ENCODE data around the gene FSIP1. TPM values are rescaled to one million over a fixed set of nuclear protein-coding genes. Genes with fewer than 3 reads are reported as not detected.

The FSIP1 gene
- total RNA-seq, 1 donor from 2014 or later, result not detected

DNA sequence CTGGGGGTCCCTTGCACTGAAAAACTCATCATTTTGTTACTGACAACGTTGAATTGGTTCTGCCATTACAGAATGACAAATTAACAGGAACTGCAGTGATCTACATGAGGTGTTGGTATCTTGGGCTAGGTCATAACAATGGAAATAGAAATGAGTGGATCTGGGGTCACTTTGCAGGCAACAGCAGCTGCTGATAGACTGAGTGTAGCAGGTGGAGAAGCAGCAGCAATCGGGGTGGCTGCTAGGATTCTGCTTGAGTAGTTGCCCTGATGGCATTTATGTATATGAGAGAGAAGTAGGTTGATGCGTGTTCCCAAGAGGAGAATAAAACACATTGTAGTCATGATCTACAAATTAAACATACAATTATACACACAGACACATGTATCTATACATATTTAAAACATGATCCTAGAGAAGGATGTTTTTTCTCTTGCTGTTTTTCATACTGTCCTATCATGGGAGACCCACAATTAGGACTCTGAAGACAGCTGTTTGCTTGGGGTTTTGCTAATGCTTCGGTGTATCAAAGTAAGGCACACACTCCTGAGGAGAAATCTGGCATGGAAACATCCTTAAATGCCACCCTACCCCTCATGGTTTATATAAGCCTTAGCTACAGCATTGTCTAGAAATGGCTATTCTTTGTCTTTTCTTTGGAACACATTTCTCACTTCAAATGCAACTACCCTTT, 217.5 kb downstream of the FSIP1 start:
- TF ChIP-seq, protein P1, sequence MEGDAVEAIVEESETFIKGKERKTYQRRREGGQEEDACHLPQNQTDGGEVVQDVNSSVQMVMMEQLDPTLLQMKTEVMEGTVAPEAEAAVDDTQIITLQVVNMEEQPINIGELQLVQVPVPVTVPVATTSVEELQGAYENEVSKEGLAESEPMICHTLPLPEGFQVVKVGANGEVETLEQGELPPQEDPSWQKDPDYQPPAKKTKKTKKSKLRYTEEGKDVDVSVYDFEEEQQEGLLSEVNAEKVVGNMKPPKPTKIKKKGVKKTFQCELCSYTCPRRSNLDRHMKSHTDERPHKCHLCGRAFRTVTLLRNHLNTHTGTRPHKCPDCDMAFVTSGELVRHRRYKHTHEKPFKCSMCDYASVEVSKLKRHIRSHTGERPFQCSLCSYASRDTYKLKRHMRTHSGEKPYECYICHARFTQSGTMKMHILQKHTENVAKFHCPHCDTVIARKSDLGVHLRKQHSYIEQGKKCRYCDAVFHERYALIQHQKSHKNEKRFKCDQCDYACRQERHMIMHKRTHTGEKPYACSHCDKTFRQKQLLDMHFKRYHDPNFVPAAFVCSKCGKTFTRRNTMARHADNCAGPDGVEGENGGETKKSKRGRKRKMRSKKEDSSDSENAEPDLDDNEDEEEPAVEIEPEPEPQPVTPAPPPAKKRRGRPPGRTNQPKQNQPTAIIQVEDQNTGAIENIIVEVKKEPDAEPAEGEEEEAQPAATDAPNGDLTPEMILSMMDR (IDR thresholded peaks at IDR 0.05), result no peak
- no peaks in the 10 kb centered on the region for H3K36me3 ChIP-seq
- H3K4me1 ChIP-seq, result no peaks in the 10 kb centered on the region
- no peaks in the 10 kb centered on the region for H3K9me3 ChIP-seq
- no peak overlapping the region for H3K27ac ChIP-seq
- intact Hi-C loops (cut with DNase I), result no loop called here
- H3K27me3 ChIP-seq, result no peaks in the 10 kb centered on the region
- DNase-seq (ENCODE audit: low spot score in 2 of 2), result no peak
- H3K4me3 ChIP-seq, result no peak overlapping the region

DNA sequence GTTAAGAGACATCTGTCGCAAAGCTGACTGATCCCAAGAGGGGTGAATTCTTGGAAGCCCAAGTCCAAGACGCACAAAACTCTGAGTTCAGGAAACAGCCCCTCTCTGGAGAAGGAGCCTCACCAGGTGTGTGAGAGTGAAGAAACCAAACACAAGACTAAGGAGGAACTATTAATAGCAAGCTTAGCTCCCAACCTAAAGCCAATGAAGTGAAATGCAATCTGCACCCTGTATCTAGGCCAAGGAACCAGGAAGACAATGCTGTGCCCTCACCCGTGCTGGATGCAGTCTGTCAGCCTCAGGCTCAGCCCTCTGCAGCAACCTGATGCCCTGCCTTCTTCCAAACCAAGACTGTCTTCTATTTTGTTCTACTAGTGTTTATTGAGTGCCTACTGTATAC, 224.2 kb downstream of the FSIP1 start:
- no peaks in the 10 kb centered on the region for H3K36me3 ChIP-seq
- intact Hi-C loops (cut with DNase I), result no loop called here
- H3K4me1 ChIP-seq, result no peaks in the 10 kb centered on the region
- H3K27me3 ChIP-seq, result no peaks in the 10 kb centered on the region
- TF ChIP-seq, protein P1 (IDR thresholded peaks at IDR 0.05), result no peak
- H3K27ac ChIP-seq, result no peak overlapping the region
- no peaks in the 10 kb centered on the region for H3K9me3 ChIP-seq
- no peak for DNase-seq (ENCODE audit: low spot score in 2 of 2)
- no peak overlapping the region for H3K4me3 ChIP-seq

DNA sequence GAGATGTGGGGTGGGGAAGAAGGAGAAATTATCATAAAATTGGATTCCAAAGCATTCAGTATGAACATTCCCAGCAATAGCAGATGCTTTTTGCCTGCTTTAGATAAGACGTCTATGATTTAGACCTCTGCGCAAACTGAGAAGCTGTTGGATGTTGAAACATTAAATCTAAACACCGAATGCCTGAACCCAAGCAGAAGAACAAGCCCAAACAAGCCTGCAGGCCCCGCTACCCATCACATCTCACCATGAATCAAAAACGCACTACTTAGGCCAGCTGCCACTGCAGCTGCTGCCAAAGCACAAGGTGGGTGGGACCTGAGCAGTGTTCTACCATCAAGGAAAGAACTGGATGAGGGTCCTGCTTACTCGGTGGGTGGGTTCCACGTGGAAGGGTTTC, 226.2 kb downstream of the FSIP1 start:
- Histone ChIP-seq H3K27ac (no peak overlapping the region), H3K27me3 (no peaks in the 10 kb centered on the region), H3K36me3 (no peaks in the 10 kb centered on the region), H3K4me1 (no peaks in the 10 kb centered on the region), H3K4me3 (no peak overlapping the region), H3K9me3 (no peaks in the 10 kb centered on the region)
- no peak for DNase-seq (ENCODE audit: low spot score in 2 of 2)
- intact Hi-C loops (cut with DNase I), result no loop called here
- TF ChIP-seq, protein P1 (IDR thresholded peaks at IDR 0.05), result no peak

DNA sequence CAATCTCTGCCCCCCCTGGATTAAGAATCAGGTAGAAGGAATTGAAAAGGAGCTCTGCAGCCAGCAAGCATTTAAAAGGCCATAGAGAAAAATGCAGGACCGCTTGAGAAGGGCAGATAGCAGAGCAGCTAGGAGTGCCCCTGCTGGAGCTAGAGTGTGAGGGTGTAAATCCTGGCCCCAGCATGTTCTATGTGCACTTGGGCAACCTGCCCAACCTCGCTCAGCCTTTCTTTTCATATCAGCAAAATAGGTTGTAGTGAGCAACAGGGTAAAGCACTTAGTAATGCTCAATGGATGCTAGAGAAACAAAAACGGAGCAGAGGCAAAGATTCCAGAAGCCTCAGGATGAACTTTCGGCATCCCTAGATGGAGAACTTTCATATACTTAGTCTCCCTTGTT, 226.8 kb downstream of the FSIP1 start:
- DNase-seq (ENCODE audit: low spot score in 2 of 2), result no peak
- intact Hi-C loops (cut with DNase I), result no loop called here
- H3K27ac ChIP-seq, result no peak overlapping the region
- no peaks in the 10 kb centered on the region for H3K4me1 ChIP-seq
- H3K27me3 ChIP-seq, result no peaks in the 10 kb centered on the region
- H3K36me3 ChIP-seq, result no peaks in the 10 kb centered on the region
- TF ChIP-seq, protein P1 (IDR thresholded peaks at IDR 0.05), result no peak
- no peak overlapping the region for H3K4me3 ChIP-seq
- no peaks in the 10 kb centered on the region for H3K9me3 ChIP-seq

DNA sequence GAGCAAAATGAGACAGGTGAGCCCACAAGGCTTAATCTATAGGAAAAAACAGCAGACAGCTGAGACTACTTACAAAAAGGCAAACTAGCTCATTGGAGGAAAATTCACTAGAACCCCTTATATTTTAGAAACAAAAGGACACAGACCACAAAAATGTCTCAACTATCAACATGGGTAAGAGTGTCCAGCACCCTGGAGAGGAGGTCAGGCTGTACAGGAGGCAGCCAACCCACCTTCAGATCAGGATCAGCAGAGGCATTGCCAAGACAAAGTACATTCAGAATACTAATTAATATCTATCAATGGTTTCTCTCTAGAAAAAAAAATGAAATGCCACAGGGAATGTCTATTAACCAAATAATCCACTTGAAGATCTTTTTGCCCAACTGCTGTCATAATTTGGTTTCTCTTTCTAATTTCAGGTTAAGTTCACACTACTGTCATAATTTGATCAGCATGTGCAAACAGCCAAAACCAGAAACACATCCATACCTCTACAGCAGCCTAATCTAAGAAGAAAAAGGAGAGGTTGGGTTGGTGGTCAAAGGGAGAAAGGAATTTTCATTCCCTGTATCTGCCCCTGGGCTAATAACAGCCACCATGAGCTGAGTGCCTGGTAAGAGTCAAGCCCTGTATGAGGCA, 227.8 kb downstream of the FSIP1 start:
- no peaks in the 10 kb centered on the region for H3K4me1 ChIP-seq
- intact Hi-C loops (cut with DNase I), result no loop called here
- no peak for DNase-seq (ENCODE audit: low spot score in 2 of 2)
- no peaks in the 10 kb centered on the region for H3K9me3 ChIP-seq
- H3K27me3 ChIP-seq, result no peaks in the 10 kb centered on the region
- TF ChIP-seq, protein P1 (IDR thresholded peaks at IDR 0.05), result no peak
- no peak overlapping the region for H3K4me3 ChIP-seq
- H3K27ac ChIP-seq, result no peak overlapping the region
- H3K36me3 ChIP-seq, result no peaks in the 10 kb centered on the region
